ENCODE results near the gene RCOR2.

Gene RCOR2

GRCh38 chr11:63907063-63907462 lies 9.9 kb downstream of the RCOR2 start:
- no peak for DNase-seq

GRCh38 chr11:63906585-63906984 lies 10.4 kb downstream of the RCOR2 start:
- no peak for DNase-seq

- no peak for DNase-seq
Observed at GRCh38 chr11:63906087-63906486, 10.9 kb downstream of the RCOR2 start.

- no peak for DNase-seq
Observed at GRCh38 chr11:63905179-63905578, 11.8 kb downstream of the RCOR2 start.

GRCh38 chr11:63904743-63905142 lies 12.2 kb downstream of the RCOR2 start:
- no peak for DNase-seq

GRCh38 chr11:63903884-63904283 lies 13.1 kb downstream of the RCOR2 start:
- DNase-seq, result no peak

- no peak for DNase-seq
Observed at GRCh38 chr11:63901660-63902059, 15.3 kb downstream of the RCOR2 start.

- DNase-seq, result no peak
Observed at GRCh38 chr11:63897459-63898146, 19.4 kb downstream of the RCOR2 start.

- DNase-seq, result no peak
Observed at GRCh38 chr11:63896071-63896470, 20.9 kb downstream of the RCOR2 start.

GRCh38 chr11:63893355-63893754 lies 23.6 kb downstream of the RCOR2 start:
- no peak for DNase-seq

GRCh38 chr11:63892228-63892627 lies 24.7 kb downstream of the RCOR2 start:
- no peak for DNase-seq

- DNase-seq, result no peak
Observed at GRCh38 chr11:63890368-63890767, 26.6 kb downstream of the RCOR2 start.

GRCh38 chr11:63889344-63889743 lies 27.6 kb downstream of the RCOR2 start:
- DNase-seq, result no peak

GRCh38 chr11:63888170-63889086 lies 28.5 kb downstream of the RCOR2 start:
- no peak for DNase-seq

GRCh38 chr11:63887386-63887999 lies 29.5 kb downstream of the RCOR2 start:
- no peak for DNase-seq

GRCh38 chr11:63884196-63884932 lies 32.6 kb downstream of the RCOR2 start:
- no peak for DNase-seq

- no peak for DNase-seq
Observed at GRCh38 chr11:63883791-63884190, 33.2 kb downstream of the RCOR2 start.

GRCh38 chr11:63882555-63883242 lies 34.3 kb downstream of the RCOR2 start:
- DNase-seq, result no peak

- no peak for DNase-seq
Observed at GRCh38 chr11:63880403-63880790, 36.6 kb downstream of the RCOR2 start.

GRCh38 chr11:63879598-63880402 lies 37.2 kb downstream of the RCOR2 start:
- DNase-seq, result no peak

- no peak for DNase-seq
Observed at GRCh38 chr11:63877658-63878241, 39.2 kb downstream of the RCOR2 start.
